ENCODE measurements around the gene HOXD11.

GRCh38 chr2:176089843-176090395, 17.2 kb upstream of the HOXD11 start:
- TF ChIP-seq CTCF (IDR thresholded peaks at IDR 0.05) (no peak), POLR2A (IDR thresholded peaks at IDR 0.05) (no peak), EP300 (IDR thresholded peaks at IDR 0.05) (no peak)

Data from upper lobe of left lung (tissue), 4 donors.